VCaP (cell line): ENCODE measurements around the gene MFF.

Source experiments
- H3K27ac ChIP-seq: fragments of 450-650 bp; 2 replicates; pipeline ENCODE4 v1.5.1; 2017
- TF ChIP-seq, protein P1 (sequence below): fragments of 450-650 bp; conservative IDR thresholded peaks from 2 replicates; pipeline ENCODE4 v1.5.1; 2017; ENCODE audit warnings: mild to moderate bottlenecking, moderate library complexity

The MFF gene

GRCh38 chr2:227335713-227336112 is 10.7 kb downstream of the MFF start:
- H3K27ac ChIP-seq = no peak overlapping the region
- TF ChIP-seq, protein P1, sequence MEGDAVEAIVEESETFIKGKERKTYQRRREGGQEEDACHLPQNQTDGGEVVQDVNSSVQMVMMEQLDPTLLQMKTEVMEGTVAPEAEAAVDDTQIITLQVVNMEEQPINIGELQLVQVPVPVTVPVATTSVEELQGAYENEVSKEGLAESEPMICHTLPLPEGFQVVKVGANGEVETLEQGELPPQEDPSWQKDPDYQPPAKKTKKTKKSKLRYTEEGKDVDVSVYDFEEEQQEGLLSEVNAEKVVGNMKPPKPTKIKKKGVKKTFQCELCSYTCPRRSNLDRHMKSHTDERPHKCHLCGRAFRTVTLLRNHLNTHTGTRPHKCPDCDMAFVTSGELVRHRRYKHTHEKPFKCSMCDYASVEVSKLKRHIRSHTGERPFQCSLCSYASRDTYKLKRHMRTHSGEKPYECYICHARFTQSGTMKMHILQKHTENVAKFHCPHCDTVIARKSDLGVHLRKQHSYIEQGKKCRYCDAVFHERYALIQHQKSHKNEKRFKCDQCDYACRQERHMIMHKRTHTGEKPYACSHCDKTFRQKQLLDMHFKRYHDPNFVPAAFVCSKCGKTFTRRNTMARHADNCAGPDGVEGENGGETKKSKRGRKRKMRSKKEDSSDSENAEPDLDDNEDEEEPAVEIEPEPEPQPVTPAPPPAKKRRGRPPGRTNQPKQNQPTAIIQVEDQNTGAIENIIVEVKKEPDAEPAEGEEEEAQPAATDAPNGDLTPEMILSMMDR = no peak

DNA sequence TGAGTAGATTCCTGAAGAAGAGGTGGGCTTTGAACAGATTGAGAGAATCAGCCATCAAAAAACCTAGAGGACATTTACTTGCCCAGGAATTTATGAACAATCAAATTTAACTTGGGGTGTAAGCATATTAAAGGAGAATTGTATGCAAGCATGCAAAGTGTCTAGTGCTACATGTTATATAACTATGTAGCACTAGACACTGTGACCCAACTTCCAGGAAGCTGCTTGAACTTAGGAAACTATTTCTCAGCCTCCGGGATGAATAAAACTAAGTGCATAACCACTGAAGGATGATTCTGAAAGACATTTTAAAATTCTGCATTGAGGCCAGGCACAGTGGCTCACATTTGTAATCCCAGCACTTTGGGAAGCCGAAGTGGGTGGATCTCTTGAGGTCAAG is 12.4 kb downstream of the MFF start:
- TF ChIP-seq, protein P1 = no peak
- no peak overlapping the region for H3K27ac ChIP-seq

DNA sequence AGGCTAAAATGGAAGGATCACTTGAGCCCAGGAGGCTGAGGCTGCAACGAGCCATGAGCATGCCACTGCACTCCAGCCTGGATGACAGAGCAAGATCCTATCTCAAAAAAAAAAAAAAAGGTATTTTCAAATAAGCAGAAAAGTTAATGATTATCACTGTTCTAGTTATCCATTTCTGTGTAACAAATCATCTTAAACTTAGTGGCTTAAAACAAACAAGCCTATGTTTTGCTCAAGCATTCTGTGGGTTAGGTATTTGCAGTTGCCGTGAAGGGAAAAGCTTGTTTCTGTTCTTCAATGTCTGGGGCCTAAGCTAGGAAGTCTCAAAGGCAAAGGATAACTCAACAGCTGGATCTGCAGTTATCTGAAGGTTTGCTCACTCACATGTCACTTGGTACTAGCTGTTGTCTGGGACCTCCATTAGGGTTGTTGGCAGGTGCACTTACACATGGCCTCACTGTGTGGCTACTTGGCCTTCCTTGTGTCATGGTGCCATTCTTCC is 14.1 kb downstream of the MFF start:
- TF ChIP-seq, protein P1 = no peak
- no peak overlapping the region for H3K27ac ChIP-seq

- no peak overlapping the region for H3K27ac ChIP-seq
- TF ChIP-seq, protein P1 = no peak
Measured at GRCh38 chr2:227340106-227340505, 15.1 kb downstream of the MFF start.

DNA sequence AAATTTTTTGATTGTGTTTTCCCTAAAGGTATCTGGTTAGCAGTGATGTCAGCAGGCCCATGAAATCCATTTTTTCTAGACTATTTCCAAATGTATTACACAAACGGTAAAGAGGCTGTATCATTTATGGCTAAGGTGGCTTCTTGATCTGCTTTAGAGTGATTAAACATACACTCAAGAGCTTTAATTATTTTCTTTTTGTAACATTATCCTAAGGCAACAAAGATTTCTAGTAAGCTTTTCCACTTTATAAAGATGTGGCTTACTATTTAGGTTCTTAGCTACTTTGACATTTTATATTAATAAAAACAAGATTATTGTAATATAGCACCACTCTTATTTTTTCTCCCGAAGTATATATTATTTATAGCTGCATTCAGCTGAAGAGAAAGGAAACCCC is 16.5 kb downstream of the MFF start:
- no peak overlapping the region for H3K27ac ChIP-seq
- TF ChIP-seq, protein P1 = no peak

DNA sequence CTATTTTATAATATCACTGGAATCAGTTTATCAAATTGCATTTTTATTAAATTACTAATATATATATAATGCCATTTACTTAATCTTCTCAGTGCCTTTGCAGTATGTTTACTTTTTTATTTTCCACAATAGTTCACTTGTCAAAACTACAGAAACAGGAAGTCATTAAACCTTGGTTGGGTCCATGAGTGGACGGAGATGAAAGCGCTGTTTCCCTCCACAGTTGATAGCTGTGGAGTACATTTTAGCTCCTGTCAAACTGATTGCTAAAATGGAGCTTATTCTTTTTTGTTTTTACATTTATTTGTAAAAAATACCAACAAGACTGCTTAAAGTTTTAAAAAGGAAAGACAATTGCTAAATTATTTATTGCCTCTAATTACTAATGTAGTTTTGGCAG is 19.2 kb downstream of the MFF start:
- TF ChIP-seq, protein P1 = no peak
- no peak overlapping the region for H3K27ac ChIP-seq

GRCh38 chr2:227347117-227347516 is 22.1 kb downstream of the MFF start:
- no peak overlapping the region for H3K27ac ChIP-seq
- TF ChIP-seq, protein P1 = peak; percentile 16
